Measurements from ENCODE around the gene ODF4.

DNA sequence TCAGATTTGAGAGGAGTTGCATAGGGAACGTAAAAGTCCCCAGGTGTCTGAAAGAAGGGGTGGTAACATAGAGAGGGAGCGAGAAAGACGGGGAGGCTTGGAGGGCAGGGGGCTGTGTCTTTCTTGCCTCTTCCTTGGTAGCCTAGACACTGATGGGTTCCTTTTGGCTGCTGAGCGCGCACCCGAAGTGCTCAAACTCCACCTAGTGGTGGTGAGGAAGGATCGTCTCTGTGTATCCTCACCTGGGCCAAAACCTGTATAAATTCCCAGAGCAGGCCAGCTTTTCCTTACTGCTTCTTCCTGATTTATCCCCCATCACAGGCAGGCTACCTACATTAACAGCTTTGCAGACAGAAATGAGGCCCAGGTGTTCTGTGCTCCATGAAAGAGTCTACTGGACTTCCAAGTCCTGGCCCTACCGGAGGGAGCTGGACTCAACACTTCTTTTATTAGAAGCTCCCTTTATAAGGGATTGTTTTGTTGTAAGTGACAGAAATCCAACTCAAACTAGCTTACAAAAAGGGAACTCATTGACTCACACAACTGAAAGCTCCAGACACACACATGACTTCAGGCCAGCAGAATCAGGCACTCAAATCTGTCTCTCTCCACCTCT lies 38.9 kb upstream of the ODF4 start:
- TF ChIP-seq, protein P1, sequence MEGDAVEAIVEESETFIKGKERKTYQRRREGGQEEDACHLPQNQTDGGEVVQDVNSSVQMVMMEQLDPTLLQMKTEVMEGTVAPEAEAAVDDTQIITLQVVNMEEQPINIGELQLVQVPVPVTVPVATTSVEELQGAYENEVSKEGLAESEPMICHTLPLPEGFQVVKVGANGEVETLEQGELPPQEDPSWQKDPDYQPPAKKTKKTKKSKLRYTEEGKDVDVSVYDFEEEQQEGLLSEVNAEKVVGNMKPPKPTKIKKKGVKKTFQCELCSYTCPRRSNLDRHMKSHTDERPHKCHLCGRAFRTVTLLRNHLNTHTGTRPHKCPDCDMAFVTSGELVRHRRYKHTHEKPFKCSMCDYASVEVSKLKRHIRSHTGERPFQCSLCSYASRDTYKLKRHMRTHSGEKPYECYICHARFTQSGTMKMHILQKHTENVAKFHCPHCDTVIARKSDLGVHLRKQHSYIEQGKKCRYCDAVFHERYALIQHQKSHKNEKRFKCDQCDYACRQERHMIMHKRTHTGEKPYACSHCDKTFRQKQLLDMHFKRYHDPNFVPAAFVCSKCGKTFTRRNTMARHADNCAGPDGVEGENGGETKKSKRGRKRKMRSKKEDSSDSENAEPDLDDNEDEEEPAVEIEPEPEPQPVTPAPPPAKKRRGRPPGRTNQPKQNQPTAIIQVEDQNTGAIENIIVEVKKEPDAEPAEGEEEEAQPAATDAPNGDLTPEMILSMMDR (conservative IDR thresholded peaks at IDR 0.05; ENCODE audit: low read depth, low read length), result peak; percentile 87
- TF ChIP-seq EZH2 (IDR thresholded peaks at IDR 0.05; ENCODE audit: borderline replicate concordance, low read depth, low read length, poor library complexity, severe bottlenecking), result no peak
